ENCODE measurements around the gene DGKB.

DNA sequence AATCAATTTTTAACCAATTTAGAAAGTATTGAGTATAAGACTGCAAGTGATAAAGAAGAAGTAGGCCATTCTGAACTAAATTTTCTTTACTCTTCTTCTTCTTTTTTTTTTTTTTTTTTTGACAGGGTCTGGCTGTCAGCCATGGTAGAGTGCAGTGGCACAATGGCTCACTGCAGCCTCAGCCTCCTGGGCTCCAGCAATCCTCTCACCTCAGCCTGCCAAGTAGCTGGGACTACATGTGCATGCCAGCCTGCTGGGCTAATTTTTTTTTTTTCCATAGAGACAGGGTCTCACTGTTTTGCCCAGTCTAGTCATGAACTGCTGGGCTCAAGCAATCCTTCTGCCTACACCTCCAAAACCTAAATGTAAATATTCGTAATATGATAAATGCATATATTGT lies 63.2 kb downstream of the DGKB start:
- TF ChIP-seq, protein P1, sequence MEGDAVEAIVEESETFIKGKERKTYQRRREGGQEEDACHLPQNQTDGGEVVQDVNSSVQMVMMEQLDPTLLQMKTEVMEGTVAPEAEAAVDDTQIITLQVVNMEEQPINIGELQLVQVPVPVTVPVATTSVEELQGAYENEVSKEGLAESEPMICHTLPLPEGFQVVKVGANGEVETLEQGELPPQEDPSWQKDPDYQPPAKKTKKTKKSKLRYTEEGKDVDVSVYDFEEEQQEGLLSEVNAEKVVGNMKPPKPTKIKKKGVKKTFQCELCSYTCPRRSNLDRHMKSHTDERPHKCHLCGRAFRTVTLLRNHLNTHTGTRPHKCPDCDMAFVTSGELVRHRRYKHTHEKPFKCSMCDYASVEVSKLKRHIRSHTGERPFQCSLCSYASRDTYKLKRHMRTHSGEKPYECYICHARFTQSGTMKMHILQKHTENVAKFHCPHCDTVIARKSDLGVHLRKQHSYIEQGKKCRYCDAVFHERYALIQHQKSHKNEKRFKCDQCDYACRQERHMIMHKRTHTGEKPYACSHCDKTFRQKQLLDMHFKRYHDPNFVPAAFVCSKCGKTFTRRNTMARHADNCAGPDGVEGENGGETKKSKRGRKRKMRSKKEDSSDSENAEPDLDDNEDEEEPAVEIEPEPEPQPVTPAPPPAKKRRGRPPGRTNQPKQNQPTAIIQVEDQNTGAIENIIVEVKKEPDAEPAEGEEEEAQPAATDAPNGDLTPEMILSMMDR (conservative IDR thresholded peaks at IDR 0.05; ENCODE audit: low read depth, low read length): no peak
- no peak for TF ChIP-seq EZH2 (IDR thresholded peaks at IDR 0.05; ENCODE audit: borderline replicate concordance, low read depth, low read length, poor library complexity, severe bottlenecking)
